ENCODE measurements around the gene DSTYK. TPM values are rescaled to one million over a fixed set of nuclear protein-coding genes. Genes with fewer than 3 reads are reported as not detected.

Gene DSTYK
- total RNA-seq, 2 experiments from 2014 or later = 8.8 to 9.2 TPM

DNA sequence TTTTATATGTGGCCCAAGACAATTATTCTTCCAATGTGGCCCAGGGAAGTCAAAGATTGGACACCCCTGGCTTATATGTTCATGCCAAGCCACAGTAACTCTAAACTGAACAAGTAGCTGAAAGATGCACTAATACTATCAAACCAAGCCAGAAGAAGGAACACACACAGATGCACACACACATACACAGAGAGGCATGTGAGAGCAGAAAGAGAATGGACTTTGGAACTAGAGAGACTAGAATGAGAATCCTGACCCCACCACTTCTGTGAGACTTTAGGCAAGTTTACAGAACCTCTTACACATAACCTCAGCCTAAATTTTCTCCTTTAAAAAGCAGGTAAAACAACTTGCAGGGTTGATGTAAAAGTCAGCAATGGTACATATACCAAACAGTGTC lies 116.1 kb downstream of the DSTYK start:
- ChIA-PET CTCF (no interaction called here), POLR2A (no interaction called here)
- no peaks in the 10 kb centered on the region for H3K4me1 Mint-ChIP-seq
- H3K36me3 Mint-ChIP-seq (ENCODE audit: low read depth) = peaks cover 67% of the 10 kb centered on the region
- no peak for DNase-seq
- H3K27ac Mint-ChIP-seq = no peak overlapping the region
- no peak overlapping the region for H3K4me3 Mint-ChIP-seq
- no peaks in the 10 kb centered on the region for H3K9me3 Mint-ChIP-seq
- H3K27me3 Mint-ChIP-seq = no peaks in the 10 kb centered on the region

Other genes starting within 250 kb of the DSTYK start
- gene CNTN2, start 168.5 kb downstream of the DSTYK start, total RNA-seq = not detected
- gene TMEM81, start 127.2 kb downstream of the DSTYK start, total RNA-seq = 1 to 10 TPM; 2.6 to 2.7 TPM
- gene RBBP5, start 89.7 kb downstream of the DSTYK start, total RNA-seq = 10 to 100 TPM; 19.5 to 20.3 TPM
- 1 to 10 TPM; 1.8 TPM for gene TMCC2, start 16.2 kb upstream of the DSTYK start, total RNA-seq
- 10 to 100 TPM; 12.4 to 13.0 TPM for gene NUAK2, start 110.0 kb upstream of the DSTYK start, total RNA-seq
- gene KLHDC8A, start 145.2 kb upstream of the DSTYK start, total RNA-seq = not detected
- 1 to 10 TPM; 1.1 to 2.2 TPM for gene LEMD1, start 210.4 kb upstream of the DSTYK start, total RNA-seq
- gene BLACAT1, start 244.3 kb upstream of the DSTYK start, total RNA-seq = under 1 TPM; 0.55 to 0.65 TPM